Testis (tissue), 3 donors: ENCODE results near the gene FBXO24. TPM values are rescaled to one million over a fixed set of nuclear protein-coding genes. Genes with fewer than 3 reads are reported as not detected.

Experiments
- DNase-seq: peaks from one replicate; pipeline ENCODE4 v3.0.0-alpha.2; 2019
- H3K27ac ChIP-seq, 2 donors: fragments of 200-600 bp; sonication (generic); one replicate each; pipeline ENCODE4 v1.5.1; 2019
- H3K27me3 ChIP-seq: fragments of 200-600 bp; sonication (generic); one replicate; pipeline ENCODE4 v1.5.1; 2019
- H3K36me3 ChIP-seq: fragments of 200-600 bp; sonication (generic); one replicate; pipeline ENCODE4 v1.5.1; 2017; ENCODE audit warnings: low read depth; ENCODE audit errors: missing control alignments
- H3K4me1 ChIP-seq: fragments of 200-600 bp; sonication (generic); one replicate; pipeline ENCODE4 v1.5.1; 2019
- H3K4me3 ChIP-seq, 2 donors: fragments of 200-600 bp; sonication (generic); one replicate each; pipeline ENCODE4 v1.5.1; 2017 to 2019
- H3K9me3 ChIP-seq: fragments of 200-600 bp; sonication (generic); one replicate; pipeline ENCODE4 v1.5.1; 2017
- POLR2A ChIP-seq: fragments of 450-650 bp; IDR thresholded peaks from one replicate; pipeline ENCODE4 v1.6.1; 2017; ENCODE audit warnings: antibody characterized with exemption, mild to moderate bottlenecking, moderate library complexity
- WGBS, 2 donors: methylation state at CpG; one replicate each; pipeline ENCODE4 v1.1.5; 2018; 5-methylcytosine and 5-hydroxymethylcytosine counted together
- intact Hi-C: fragments of 100-400 bp; cut with DNase I; formaldehyde crosslinking; loops from one replicate; pipeline ENCODE4 v1.15.1; 2023; ENCODE audit warnings: low total_unique reads
- polyA plus RNA-seq: library from polyadenylated mRNA; stranded (reverse); fragments of 350-450 nt; fragmentation: Illumina TruSeq; extraction: RNeasy Lipid Tissue Mini Kit (QIAGEN cat#74804); gene quantifications from one replicate; pipeline ENCODE4 v1.2.3, GENCODE V29; 2014; ENCODE audit warnings: low read depth, low replicate concordance; ENCODE audit not compliant: insufficient read depth
- total RNA-seq, 2 donors: library from RNA; depleted of rRNA; stranded (reverse); fragments of >200 nt; gene quantifications; one replicate each; pipeline ENCODE4 v1.2.3, GENCODE V29; 2016
- TF ChIP-seq, protein P1 (sequence below), 3 experiments: fragments of 450-650 bp in 2 of 3; fragments of 200-600 bp in 1 of 3; sonication (generic) in 1 of 3; IDR thresholded peaks; one replicate each; pipeline ENCODE4 v1.5.1; 2016 to 2019; ENCODE audit warnings: antibody characterized with exemption in 3 of 3, mild to moderate bottlenecking in 2 of 3, moderate library complexity in 1 of 3

FBXO24 gene
- total and polyA plus RNA-seq, 3 donors from 2014 or later = 37.5 to 112 (median 74.5) TPM

- Histone ChIP-seq H3K9me3 (no peaks in the 10 kb centered on the region), H3K36me3 (no peaks in the 10 kb centered on the region), H3K4me3 (no peak overlapping the region), H3K4me1 (peaks cover 5% of the 10 kb centered on the region), H3K27ac (no peak overlapping the region), H3K27me3 (no peaks in the 10 kb centered on the region)
- intact Hi-C loops = no loop called here
- 72 to 77% methylated on average over 16 to 24 of the region's 24 CpGs for WGBS, 2 donors
- TF ChIP-seq, protein P1, sequence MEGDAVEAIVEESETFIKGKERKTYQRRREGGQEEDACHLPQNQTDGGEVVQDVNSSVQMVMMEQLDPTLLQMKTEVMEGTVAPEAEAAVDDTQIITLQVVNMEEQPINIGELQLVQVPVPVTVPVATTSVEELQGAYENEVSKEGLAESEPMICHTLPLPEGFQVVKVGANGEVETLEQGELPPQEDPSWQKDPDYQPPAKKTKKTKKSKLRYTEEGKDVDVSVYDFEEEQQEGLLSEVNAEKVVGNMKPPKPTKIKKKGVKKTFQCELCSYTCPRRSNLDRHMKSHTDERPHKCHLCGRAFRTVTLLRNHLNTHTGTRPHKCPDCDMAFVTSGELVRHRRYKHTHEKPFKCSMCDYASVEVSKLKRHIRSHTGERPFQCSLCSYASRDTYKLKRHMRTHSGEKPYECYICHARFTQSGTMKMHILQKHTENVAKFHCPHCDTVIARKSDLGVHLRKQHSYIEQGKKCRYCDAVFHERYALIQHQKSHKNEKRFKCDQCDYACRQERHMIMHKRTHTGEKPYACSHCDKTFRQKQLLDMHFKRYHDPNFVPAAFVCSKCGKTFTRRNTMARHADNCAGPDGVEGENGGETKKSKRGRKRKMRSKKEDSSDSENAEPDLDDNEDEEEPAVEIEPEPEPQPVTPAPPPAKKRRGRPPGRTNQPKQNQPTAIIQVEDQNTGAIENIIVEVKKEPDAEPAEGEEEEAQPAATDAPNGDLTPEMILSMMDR (IDR thresholded peaks at IDR 0.05) = no peak
- no peak for TF ChIP-seq POLR2A
- DNase-seq = no peak
Measured at GRCh38 chr7:100640517-100641440, 54.7 kb downstream of the FBXO24 start.

- no peak within 1 kb of the TSS for H3K27ac ChIP-seq
- no peak for DNase-seq
- H3K4me1 ChIP-seq = peaks cover 5% of the 10 kb centered on the region
- no peaks in the 10 kb centered on the region for H3K27me3 ChIP-seq
- no peak for TF ChIP-seq POLR2A
- TF ChIP-seq, protein P1 (IDR thresholded peaks at IDR 0.05) = no peak
- 42 to 61% methylated on average over 7 to 10 of the region's 10 CpGs for WGBS, 2 donors
- intact Hi-C loops = no loop called here
- no peaks in the 10 kb centered on the region for H3K36me3 ChIP-seq
- no peak within 1 kb of the TSS for H3K4me3 ChIP-seq
- no peaks in the 10 kb centered on the region for H3K9me3 ChIP-seq
Measured at GRCh38 chr7:100641463-100641859, 55.3 kb downstream of the FBXO24 start, which contains the start of gene TFR2. TFR2 (minus strand) TSS chr7:100641552; CDS start chr7:100641509, 43 bp downstream.

DNA sequence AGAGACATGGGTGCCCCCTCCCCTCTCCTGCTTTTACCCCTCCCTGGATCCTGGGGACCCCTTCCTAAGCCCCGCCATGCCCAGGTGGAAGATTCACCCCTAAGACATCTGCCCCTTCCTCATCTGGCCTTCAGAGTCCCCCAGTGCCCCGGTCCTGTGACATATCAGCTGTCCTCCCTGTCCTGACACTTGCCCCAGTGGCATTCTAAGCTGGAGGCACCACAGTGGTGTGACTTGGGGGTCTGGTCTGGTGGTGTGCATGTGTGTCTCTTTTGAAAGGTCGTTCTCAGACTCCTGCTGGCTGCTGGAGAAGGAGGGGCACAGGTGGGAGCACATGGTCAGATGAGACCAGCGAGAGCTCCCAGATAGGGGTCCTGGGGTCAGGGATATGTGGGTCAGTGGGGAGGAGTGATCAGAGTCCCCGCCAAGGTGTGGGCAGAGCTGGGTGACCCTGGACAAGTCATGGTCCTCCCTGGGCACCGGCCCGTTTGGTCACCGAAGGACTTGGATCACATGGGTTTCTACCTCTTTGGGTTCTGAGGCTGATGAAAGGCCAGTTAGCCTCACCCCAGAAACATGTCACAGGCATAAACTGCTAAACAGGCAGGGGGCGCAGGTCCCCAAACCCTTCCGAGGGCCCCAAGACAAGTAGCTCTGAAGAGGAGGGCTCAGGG is 55.9 kb downstream of the FBXO24 start:
- TF ChIP-seq, protein P1 (IDR thresholded peaks at IDR 0.05) = no peak
- TF ChIP-seq POLR2A = no peak
- WGBS, 2 donors = 63 to 80% methylated on average over 6 to 10 of the region's 10 CpGs
- Histone ChIP-seq H3K4me1 (peaks cover 5% of the 10 kb centered on the region), H3K27ac (no peak overlapping the region), H3K4me3 (no peak overlapping the region), H3K9me3 (no peaks in the 10 kb centered on the region), H3K36me3 (no peaks in the 10 kb centered on the region), H3K27me3 (no peaks in the 10 kb centered on the region)
- DNase-seq = no peak
- intact Hi-C loops = no loop called here

DNA sequence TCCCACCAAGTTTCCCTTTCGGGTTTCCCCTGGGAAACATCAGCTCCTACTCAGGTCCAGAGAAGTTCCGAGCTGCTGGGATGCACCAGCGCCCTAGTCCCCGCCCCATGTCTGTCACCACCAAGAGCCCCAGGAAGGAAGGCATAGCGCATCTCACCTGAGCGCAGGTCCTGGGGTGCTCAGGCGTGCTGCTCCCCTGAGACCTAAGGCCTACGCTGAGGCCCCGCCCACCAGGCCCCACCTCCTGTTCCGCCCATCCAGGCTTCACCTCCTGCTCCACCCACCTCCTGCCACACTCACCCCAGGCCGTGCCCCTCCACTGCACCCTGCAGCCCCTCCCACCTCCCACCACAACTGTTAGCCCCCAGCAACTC is 56.4 kb downstream of the FBXO24 start:
- Histone ChIP-seq H3K4me3 (no peak overlapping the region), H3K27ac (no peak overlapping the region), H3K9me3 (no peaks in the 10 kb centered on the region), H3K4me1 (peaks cover 5% of the 10 kb centered on the region), H3K27me3 (no peaks in the 10 kb centered on the region), H3K36me3 (no peaks in the 10 kb centered on the region)
- no peak for DNase-seq
- intact Hi-C loops = no loop called here
- 71 to 75% methylated on average over 11 of the region's 11 CpGs for WGBS, 2 donors
- TF ChIP-seq, protein P1 (IDR thresholded peaks at IDR 0.05) = no peak
- no peak for TF ChIP-seq POLR2A
